NCI-H1930 (cell line): Measurements from ENCODE around the gene SNRNP200.

Experiments
- DNase-seq, 2 experiments: peaks; one replicate each; lab custom pipeline; 2025; lab: John Stamatoyannopoulos, UW

The SNRNP200 gene

DNA sequence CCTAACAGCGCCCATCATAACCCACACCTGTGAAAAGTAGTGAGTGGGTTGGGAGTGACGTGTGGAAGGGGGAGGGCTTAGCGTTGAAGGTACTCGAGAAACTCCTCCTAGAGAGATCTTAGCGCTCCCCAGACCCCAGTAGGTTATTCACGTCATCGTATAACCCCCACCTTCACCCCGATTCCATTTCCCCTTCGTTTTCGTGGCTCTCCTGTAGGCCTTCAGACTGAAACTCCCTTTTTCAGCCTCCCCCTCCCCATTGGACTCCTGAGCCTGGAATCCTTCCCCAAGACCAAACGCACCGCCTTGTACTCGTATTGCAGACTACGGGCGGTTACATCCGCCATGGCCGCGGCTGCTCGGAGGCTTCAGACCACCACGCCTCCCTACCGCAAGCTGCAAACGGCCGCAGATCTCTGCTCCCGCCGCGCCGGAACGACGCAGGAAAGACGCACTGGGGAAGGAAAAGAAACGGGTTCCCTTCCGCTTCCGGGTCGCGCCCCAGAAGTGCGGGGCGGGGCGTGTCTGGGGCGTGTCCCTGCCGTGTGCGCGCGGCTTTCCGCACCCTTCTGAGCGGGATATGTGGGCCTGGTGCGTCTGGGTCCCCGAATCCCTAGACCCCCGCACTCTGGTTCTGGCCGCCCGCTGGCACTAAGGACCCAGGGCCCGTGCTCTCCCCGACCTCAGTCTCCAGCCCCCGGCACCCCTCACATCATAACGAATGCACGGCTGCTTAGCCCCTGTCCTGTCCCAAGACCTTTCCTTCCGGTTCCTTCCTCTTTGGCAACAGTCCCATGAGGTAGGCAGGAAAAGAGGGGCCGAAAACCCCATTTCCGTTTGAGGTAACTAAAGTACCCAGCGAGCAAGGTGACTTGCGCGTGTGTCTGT lies at the start of gene SNRNP200:
Gene SNRNP200 (minus strand): TSS at position 456 of the 888 bp plus-strand sequence. CDS start 109 bp downstream, at position 347.
- DNase-seq: peak; percentile 84 to 85

- DNase-seq: no peak
Observed at GRCh38 chr2:96354492-96354891, 49.1 kb upstream of the SNRNP200 start.

GRCh38 chr2:96353606-96354101 lies 48.3 kb upstream of the SNRNP200 start:
- no peak for DNase-seq

DNA sequence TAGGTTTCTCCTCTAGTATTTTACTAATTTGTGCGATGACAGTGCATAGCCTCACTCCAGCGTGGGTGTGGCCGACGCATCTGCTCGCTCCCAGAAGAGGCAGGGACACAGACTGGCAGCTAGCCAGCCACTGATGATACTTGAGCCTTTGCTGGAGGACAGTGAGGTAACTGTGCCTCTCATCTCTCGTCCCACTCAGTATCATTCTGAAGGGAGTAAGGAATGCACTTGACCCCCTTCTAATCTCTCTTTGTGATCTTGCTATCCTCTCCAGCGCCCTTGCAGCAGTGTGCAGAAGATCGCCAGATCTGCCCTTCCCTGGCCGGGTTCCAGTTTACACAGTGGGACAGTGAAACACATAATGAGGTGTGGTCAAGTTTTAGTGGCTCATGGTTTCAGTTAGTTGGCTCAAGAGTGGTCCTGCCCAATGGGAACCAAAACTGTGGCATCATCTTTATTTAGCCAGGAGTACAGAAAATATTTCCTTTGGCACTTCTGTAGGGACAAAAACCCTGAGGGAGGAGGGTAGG lies 47.8 kb upstream of the SNRNP200 start:
- DNase-seq: no peak

DNA sequence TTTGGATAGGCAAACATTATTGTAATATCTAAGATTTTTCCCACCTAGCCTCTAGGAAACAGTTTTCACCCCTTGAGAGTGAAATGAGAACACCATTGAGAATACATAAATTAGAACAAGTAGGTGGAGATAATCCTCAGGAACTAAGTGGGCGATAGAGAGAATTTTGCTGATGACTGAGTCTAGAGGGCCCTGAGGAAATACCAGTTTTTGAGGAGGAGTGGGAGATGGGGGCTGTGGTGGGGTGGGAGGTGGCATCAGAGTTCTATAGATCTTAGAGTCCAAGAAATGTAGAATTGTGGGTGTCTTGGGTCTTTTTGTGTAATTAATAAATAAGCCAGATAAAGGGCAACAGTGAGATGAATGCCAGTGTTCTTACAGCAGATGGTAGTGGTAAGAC lies 42.0 kb upstream of the SNRNP200 start:
- DNase-seq: no peak

DNA sequence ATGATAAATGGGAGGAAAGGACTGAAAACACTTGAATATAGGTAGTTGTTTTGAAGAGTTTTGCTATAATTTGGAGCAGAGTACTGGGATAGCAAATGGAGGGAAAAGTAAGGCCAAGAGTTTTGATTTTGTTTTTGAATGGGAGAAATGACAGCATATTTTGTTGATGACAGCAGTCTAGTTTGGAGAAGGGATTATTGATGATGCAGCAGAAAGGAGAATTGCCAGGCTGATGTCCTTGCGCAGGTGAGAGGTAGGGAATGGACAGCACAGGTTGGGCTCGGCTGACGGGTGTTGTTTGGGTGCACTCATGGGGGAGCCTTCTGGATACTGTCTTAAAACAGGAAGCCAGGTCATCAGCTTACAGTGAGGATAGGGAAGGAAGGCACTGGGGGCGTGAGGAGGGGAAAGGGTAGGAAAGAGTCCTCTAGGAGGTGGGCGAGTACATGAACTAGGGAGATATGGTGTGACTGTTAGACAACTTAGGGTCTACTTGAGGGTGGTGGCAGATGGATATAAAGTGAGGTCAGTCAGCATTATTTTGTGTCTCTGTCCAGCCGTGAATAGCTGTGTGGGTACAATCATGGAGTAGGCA lies 40.6 kb upstream of the SNRNP200 start:
- no peak for DNase-seq

DNA sequence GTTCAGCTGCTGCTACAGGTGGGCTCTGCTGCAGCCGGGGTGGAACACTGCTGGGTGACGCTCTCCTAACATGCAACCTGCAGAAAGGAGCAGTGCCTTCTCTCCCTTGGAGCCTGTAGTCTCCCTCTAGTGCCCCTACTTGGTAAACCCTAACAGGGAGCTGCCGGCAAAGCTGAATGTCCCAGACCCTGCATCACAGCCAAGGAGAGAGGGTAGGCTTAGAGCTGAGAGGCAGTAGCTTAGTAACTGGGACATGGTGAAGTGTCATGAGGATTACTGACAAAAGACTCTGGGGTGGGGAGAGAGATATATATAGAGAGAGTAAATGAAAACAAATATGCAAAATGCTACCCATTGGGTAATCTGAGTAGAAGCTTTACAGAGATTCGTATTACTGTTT lies 40.1 kb upstream of the SNRNP200 start:
- no peak for DNase-seq

DNA sequence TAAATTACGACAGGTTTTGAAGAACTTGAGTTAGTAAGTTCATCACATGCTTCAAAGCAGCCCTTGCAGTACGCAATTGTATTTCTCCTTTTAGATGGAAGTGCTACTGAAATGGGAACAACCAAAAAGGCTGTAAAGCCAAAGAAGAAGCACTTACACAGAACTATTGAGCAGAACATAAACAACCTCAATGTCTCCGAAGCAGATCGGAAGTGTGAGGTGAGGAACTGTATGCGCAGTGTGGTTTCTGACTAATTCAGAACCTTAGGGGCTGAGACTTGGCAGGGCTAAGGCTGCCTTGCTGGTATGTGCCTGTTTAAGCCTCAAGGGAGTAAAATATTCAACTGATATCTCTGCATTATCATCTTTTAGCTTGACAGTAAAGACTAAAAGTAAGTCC lies 38.7 kb upstream of the SNRNP200 start:
- no peak for DNase-seq

DNA sequence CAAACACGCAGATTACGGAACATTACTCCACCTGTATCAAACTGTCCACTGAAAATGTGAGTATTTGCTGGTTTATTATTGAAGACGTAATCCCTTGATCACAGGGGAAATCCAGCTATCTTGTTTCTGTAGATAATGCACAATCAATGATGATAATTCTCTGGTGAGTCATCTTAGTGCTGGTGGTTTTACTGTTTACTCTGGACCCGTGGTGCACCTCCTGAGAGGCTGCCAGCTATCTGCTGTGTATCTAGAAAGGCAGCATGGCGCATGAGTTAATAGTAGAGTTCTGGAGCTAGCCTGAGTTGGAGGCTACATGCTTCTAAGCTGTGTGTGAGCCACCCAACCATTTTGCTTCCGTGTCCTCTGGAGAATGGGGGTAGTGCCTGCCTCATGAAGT lies 36.7 kb upstream of the SNRNP200 start:
- no peak for DNase-seq

DNA sequence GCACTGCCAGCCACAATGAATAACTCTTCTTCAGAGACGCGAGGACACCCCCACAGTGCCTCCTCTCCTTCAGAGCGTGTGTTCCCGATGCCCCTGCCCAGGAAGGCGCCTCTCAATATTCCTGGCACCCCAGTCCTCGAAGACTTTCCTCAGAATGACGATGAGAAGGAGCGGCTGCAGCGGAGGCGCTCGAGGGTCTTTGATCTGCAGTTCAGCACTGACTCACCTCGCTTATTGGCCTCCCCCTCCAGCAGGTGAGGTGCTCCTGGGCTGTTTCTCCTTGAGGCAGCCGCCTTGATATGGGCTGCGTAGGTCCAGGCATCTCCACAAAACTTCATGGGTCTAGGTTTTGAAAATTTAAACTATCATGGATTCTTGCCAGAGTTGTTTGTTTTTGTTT lies 36.3 kb upstream of the SNRNP200 start:
- DNase-seq: no peak

- no peak for DNase-seq
Observed at GRCh38 chr2:96340493-96341414, 35.4 kb upstream of the SNRNP200 start.

GRCh38 chr2:96336873-96337272 lies 31.5 kb upstream of the SNRNP200 start:
- no peak for DNase-seq

- no peak for DNase-seq
Observed at GRCh38 chr2:96336104-96336775, 30.9 kb upstream of the SNRNP200 start.

- DNase-seq: no peak
Observed at GRCh38 chr2:96333708-96334107, 28.4 kb upstream of the SNRNP200 start.

- no peak for DNase-seq
Observed at GRCh38 chr2:96330407-96330806, 25.1 kb upstream of the SNRNP200 start.

- DNase-seq: no peak
Observed at GRCh38 chr2:96329874-96330273, 24.5 kb upstream of the SNRNP200 start.

- DNase-seq: no peak
Observed at GRCh38 chr2:96329456-96329855, 24.1 kb upstream of the SNRNP200 start.

DNA sequence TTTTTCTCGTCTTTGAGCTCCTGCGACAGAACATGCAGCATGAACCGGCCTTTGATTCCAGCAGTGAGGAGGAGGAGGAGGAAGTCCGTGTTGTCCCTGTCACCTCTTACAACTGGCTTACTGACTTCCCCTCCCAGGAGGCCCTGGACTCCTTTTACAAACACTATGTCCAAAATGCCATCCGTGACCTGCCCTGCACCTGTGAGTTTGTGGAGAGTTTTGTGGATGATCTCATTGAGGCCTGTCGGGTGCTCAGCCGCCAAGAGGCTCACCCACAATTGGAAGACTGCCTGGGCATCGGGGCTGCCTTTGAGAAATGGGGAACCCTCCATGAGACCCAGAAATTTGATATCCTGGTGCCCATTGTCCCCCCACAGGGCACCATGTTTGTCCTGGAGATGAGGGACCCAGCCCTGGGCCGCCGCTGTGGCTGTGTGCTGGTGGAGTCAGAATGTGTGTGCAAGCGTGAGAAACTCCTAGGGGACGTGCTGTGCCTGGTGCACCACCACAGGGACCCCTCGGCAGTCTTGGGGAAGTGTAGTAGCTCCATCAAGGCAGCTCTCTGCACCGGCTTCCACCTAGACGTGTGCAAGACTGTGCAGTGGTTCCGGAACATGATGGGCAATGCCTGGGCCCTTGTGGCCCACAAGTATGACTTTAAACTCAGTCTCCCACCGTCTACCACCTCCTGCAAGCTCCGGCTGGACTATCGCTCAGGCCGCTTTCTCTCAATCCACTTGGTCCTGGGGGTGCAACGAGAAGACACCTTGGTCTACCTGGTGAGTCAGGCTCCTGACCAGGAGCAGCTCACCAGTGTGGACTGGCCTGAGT lies 21.9 kb upstream of the SNRNP200 start:
- no peak for DNase-seq

- no peak for DNase-seq
Observed at GRCh38 chr2:96326564-96326963, 21.2 kb upstream of the SNRNP200 start.

- DNase-seq: no peak
Observed at GRCh38 chr2:96325884-96326255, 20.5 kb upstream of the SNRNP200 start.
